H9 (cell line): Measurements from ENCODE around the gene HAL. TPM values are rescaled to one million over a fixed set of nuclear protein-coding genes. Genes with fewer than 3 reads are reported as not detected.

Source experiments
- DNase-seq: peaks from one replicate; pipeline ENCODE4 v3.0.0-alpha.2; 2017
- H2AFZ ChIP-seq: one replicate; pipeline ENCODE4 v1.6.1; 2013; ENCODE audit warnings: mild to moderate bottlenecking, low read length, control low read depth, moderate library complexity
- H2AK5ac ChIP-seq: 2 replicates; pipeline ENCODE4 v1.6.1; 2013; ENCODE audit warnings: low read length, control low read depth, mixed read lengths; ENCODE audit not compliant: insufficient read length
- H2BK120ac ChIP-seq: one replicate; pipeline ENCODE4 v1.6.1; 2013; ENCODE audit warnings: low read depth, mild to moderate bottlenecking, low read length, control low read depth, inconsistent platforms; ENCODE audit not compliant: poor library complexity, severe bottlenecking
- H2BK12ac ChIP-seq: 2 replicates; pipeline ENCODE4 v1.6.1; 2013; ENCODE audit warnings: low read length, control low read depth, mixed read lengths, low read depth; ENCODE audit not compliant: insufficient read length
- H2BK15ac ChIP-seq: 2 replicates; pipeline ENCODE4 v1.6.1; 2013; ENCODE audit warnings: low read depth, low read length, control low read depth
- H2BK20ac ChIP-seq: one replicate; pipeline ENCODE4 v1.6.1; 2013; ENCODE audit warnings: low read depth, mild to moderate bottlenecking, low read length, control low read depth, inconsistent platforms; ENCODE audit not compliant: poor library complexity, severe bottlenecking
- H2BK5ac ChIP-seq: 2 replicates; pipeline ENCODE4 v1.6.1; 2013; ENCODE audit warnings: low read length, control low read depth, mixed read lengths; ENCODE audit not compliant: insufficient read length
- H3K14ac ChIP-seq: 2 replicates; pipeline ENCODE4 v1.6.1; 2013; ENCODE audit warnings: low read length, control low read depth; ENCODE audit not compliant: insufficient read depth
- H3K18ac ChIP-seq: 2 replicates; pipeline ENCODE4 v1.6.1; 2013; ENCODE audit warnings: low read depth, mild to moderate bottlenecking, mixed read lengths, low read length, control low read depth; ENCODE audit not compliant: insufficient read length
- H3K23ac ChIP-seq: 2 replicates; pipeline ENCODE4 v1.6.1; 2013; ENCODE audit warnings: low read length, control low read depth, mixed read lengths, low read depth; ENCODE audit not compliant: insufficient read length
- H3K23me2 ChIP-seq: 2 replicates; pipeline ENCODE4 v1.6.1; 2013; ENCODE audit warnings: low read depth, mild to moderate bottlenecking, mixed read lengths, low read length, control low read depth; ENCODE audit not compliant: insufficient read length, poor library complexity, severe bottlenecking
- H3K27ac ChIP-seq: 2 replicates; pipeline ENCODE4 v1.5.1; 2013; ENCODE audit warnings: low read length, control low read depth, mixed read lengths, low read depth; ENCODE audit not compliant: insufficient read length
- H3K27me3 ChIP-seq: 2 replicates; pipeline ENCODE4 v1.6.1; 2013; ENCODE audit warnings: low read length, control low read depth, inconsistent platforms; ENCODE audit not compliant: insufficient read depth
- H3K4ac ChIP-seq: 2 replicates; pipeline ENCODE4 v1.6.1; 2013; ENCODE audit warnings: low read depth, mild to moderate bottlenecking, control low read depth, inconsistent platforms, low read length, moderate library complexity
- H3K4me1 ChIP-seq: 2 replicates; pipeline ENCODE4 v1.6.1; 2013; ENCODE audit warnings: low read length, control low read depth, inconsistent platforms; ENCODE audit not compliant: insufficient read depth
- H3K4me2 ChIP-seq: 2 replicates; pipeline ENCODE4 v1.6.1; 2013; ENCODE audit warnings: low read length, control low read depth, mixed read lengths; ENCODE audit not compliant: insufficient read length, insufficient read depth
- H3K56ac ChIP-seq: 2 replicates; pipeline ENCODE4 v1.6.1; 2013; ENCODE audit warnings: low read depth, mild to moderate bottlenecking, mixed read lengths, low read length, control low read depth; ENCODE audit not compliant: insufficient read length
- H3K79me1 ChIP-seq: 2 replicates; pipeline ENCODE4 v1.6.1; 2013; ENCODE audit warnings: low read depth, mild to moderate bottlenecking, moderate library complexity, low read length, control low read depth, inconsistent platforms; ENCODE audit not compliant: insufficient read depth, poor library complexity, severe bottlenecking
- H3K79me2 ChIP-seq: 2 replicates; pipeline ENCODE4 v1.6.1; 2013; ENCODE audit warnings: low read length, control low read depth, inconsistent platforms; ENCODE audit not compliant: insufficient read depth
- H3K9ac ChIP-seq: 2 replicates; pipeline ENCODE4 v1.6.1; 2013; ENCODE audit warnings: low read length, control low read depth, mixed read lengths; ENCODE audit not compliant: insufficient read length; ENCODE audit errors: extremely low read depth
- H3K9me3 ChIP-seq: one replicate; pipeline ENCODE4 v1.6.1; 2013; ENCODE audit warnings: low read depth, low read length, inconsistent platforms; ENCODE audit not compliant: control insufficient read depth
- H3T11ph ChIP-seq: one replicate; pipeline ENCODE4 v1.6.1; 2013; ENCODE audit warnings: mild to moderate bottlenecking, low read length, control low read depth, inconsistent platforms
- H4K20me1 ChIP-seq: one replicate; pipeline ENCODE4 v1.6.1; 2013; ENCODE audit not compliant: control insufficient read depth, insufficient read length, insufficient read depth
- H4K5ac ChIP-seq: 2 replicates; pipeline ENCODE4 v1.6.1; 2013; ENCODE audit warnings: low read depth, mild to moderate bottlenecking, mixed read lengths, low read length, control low read depth; ENCODE audit not compliant: insufficient read length
- H4K8ac ChIP-seq: replicated peaks from 2 replicates; pipeline ENCODE4 v1.6.1; 2013; ENCODE audit warnings: low read length, control low read depth, mixed read lengths, low read depth; ENCODE audit not compliant: insufficient read length
- H4K91ac ChIP-seq: 2 replicates; pipeline ENCODE4 v1.6.1; 2013; ENCODE audit warnings: low read depth, mild to moderate bottlenecking, moderate library complexity, mixed read lengths, low read length, control low read depth; ENCODE audit not compliant: insufficient read length
- H3K27ac Mint-ChIP-seq, 3 experiments: 2 replicates in 2 of 3; 3 replicates in 1 of 3; pipeline ENCODE4 v1.8.0; 2020 to 2021; ENCODE audit warnings: mixed read lengths in 3 of 3, mild to moderate bottlenecking in 1 of 3, moderate library complexity in 1 of 3
- H3K27me3 Mint-ChIP-seq: 2 replicates; pipeline ENCODE4 v1.8.0; 2021; ENCODE audit warnings: low read depth, mild to moderate bottlenecking, moderate library complexity, mixed read lengths
- H3K36me3 Mint-ChIP-seq, 3 experiments: 2 replicates in 2 of 3; 3 replicates in 1 of 3; pipeline ENCODE4 v1.8.0; 2020 to 2021; ENCODE audit warnings: low read depth in 3 of 3, mixed read lengths in 3 of 3; ENCODE audit not compliant: insufficient read depth in 1 of 3
- H3K4me1 Mint-ChIP-seq, 2 experiments: 2 replicates each; pipeline ENCODE4 v1.8.0; 2020; ENCODE audit warnings: mixed read lengths in 2 of 2
- H3K4me3 Mint-ChIP-seq, 2 experiments: 2 replicates in 1 of 2; 3 replicates in 1 of 2; pipeline ENCODE4 v1.8.0; 2020 to 2021; ENCODE audit warnings: mild to moderate bottlenecking in 2 of 2, mixed read lengths in 2 of 2, moderate library complexity in 1 of 2
- H3K9me3 Mint-ChIP-seq, 2 experiments: 2 replicates in 1 of 2; 3 replicates in 1 of 2; pipeline ENCODE4 v1.8.0; 2020; ENCODE audit warnings: mild to moderate bottlenecking in 2 of 2, mixed read lengths in 2 of 2, moderate library complexity in 1 of 2
- WGBS: extraction: QIAGEN DNeasy Blood & Tissue Kit; methylation state at CpG from one replicate; pipeline ENCODE4 v1.1.7; 2013; ENCODE audit warnings: missing lambda C conversion rate, low lambda C conversion rate, mixed read lengths; ENCODE audit not compliant: insufficient read length; ENCODE audit errors: extremely low coverage; 5-methylcytosine and 5-hydroxymethylcytosine counted together
- total RNA-seq: library from RNA; stranded (reverse); gene quantifications from 2 replicates; pipeline ENCODE4 v1.2.1, GENCODE V29; 2021
- TF ChIP-seq, protein P1 (sequence below): fragments of 200-600 bp; sonication (generic); conservative IDR thresholded peaks from 3 replicates; pipeline ENCODE4 v1.8.0; 2021; ENCODE audit warnings: antibody characterized with exemption, mild to moderate bottlenecking

HAL gene
- total RNA-seq, 1 experiment from 2014 or later, result 0.35 TPM

DNA sequence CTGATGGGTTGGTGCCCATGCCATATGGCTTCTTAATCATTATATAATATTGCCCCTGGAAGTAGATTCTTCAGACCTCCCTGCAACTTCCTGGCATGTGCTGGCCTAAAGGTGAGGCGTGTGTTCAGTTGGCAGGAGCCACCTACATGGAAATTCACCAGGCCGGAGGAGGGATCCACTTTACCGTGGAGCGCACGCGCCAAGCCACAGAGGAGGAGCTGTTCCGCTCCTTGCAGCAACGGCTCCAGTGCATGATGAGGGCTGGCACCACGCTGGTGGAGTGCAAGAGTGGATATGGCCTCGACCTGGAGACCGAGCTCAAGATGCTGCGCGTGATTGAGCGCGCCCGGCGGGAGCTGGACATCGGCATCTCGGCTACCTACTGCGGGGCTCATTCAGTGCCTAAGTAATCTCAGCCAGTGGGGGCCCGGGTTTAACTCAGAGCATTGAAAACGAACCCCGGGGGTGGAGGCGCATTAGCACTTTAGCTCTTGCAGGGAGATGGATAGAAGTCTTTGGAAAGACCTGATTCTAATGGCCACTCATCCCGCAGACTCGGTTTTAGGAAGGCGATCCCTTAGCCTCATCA, 39.5 kb downstream of the HAL start:
- H2AK5ac ChIP-seq, result no peak overlapping the region
- no peaks in the 10 kb centered on the region for H3K79me1 ChIP-seq
- H3K56ac ChIP-seq, result no peak overlapping the region
- no peak overlapping the region for H2BK20ac ChIP-seq
- no peak overlapping the region for H3K23ac ChIP-seq
- H2BK5ac ChIP-seq, result no peak overlapping the region
- H3K4me3 Mint-ChIP-seq, result peak overlapping the region in 1 of 2 experiments; percentile 46; a peak in 3 of 5 replicates
- H3K4me1 Mint-ChIP-seq, result peaks cover 22 to 29% of the 10 kb centered on the region in 2 experiments
- peak overlapping the region in 1 of 3 experiments; percentile 77; a peak in 1 of 7 replicates for H3K27ac Mint-ChIP-seq
- H4K91ac ChIP-seq, result no peak overlapping the region
- no peaks in the 10 kb centered on the region for H3K4me1 ChIP-seq
- H3K4ac ChIP-seq, result no peak overlapping the region
- TF ChIP-seq, protein P1, sequence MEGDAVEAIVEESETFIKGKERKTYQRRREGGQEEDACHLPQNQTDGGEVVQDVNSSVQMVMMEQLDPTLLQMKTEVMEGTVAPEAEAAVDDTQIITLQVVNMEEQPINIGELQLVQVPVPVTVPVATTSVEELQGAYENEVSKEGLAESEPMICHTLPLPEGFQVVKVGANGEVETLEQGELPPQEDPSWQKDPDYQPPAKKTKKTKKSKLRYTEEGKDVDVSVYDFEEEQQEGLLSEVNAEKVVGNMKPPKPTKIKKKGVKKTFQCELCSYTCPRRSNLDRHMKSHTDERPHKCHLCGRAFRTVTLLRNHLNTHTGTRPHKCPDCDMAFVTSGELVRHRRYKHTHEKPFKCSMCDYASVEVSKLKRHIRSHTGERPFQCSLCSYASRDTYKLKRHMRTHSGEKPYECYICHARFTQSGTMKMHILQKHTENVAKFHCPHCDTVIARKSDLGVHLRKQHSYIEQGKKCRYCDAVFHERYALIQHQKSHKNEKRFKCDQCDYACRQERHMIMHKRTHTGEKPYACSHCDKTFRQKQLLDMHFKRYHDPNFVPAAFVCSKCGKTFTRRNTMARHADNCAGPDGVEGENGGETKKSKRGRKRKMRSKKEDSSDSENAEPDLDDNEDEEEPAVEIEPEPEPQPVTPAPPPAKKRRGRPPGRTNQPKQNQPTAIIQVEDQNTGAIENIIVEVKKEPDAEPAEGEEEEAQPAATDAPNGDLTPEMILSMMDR, result no peak
- no peaks in the 10 kb centered on the region for H3K27me3 ChIP-seq
- H2BK12ac ChIP-seq, result no peak overlapping the region
- H3K36me3 Mint-ChIP-seq, result no peaks in the 10 kb centered on the region
- H2AFZ ChIP-seq, result no peak overlapping the region
- H3K9ac ChIP-seq, result no peak overlapping the region
- no peak overlapping the region for H3K4me2 ChIP-seq
- no peak overlapping the region for H2BK120ac ChIP-seq
- no peak overlapping the region for H2BK15ac ChIP-seq
- H4K5ac ChIP-seq, result no peak overlapping the region
- H3K27me3 Mint-ChIP-seq, result no peaks in the 10 kb centered on the region
- no peaks in the 10 kb centered on the region for H4K20me1 ChIP-seq
- H3K79me2 ChIP-seq, result no peaks in the 10 kb centered on the region
- H4K8ac ChIP-seq, result no peak overlapping the region
- no peak overlapping the region for H3K18ac ChIP-seq
- no peaks in the 10 kb centered on the region for H3K9me3 ChIP-seq
- H3K23me2 ChIP-seq, result no peaks in the 10 kb centered on the region
- no peaks in the 10 kb centered on the region; a peak in 2 of 5 replicates for H3K9me3 Mint-ChIP-seq
- no peak overlapping the region for H3K14ac ChIP-seq
- no peak for DNase-seq
- H3K27ac ChIP-seq, result no peak overlapping the region
- WGBS, result no CpG with 5 or more reads among the region's 27 CpGs
- H3T11ph ChIP-seq, result no peak overlapping the region
